SH-SY5Y (cell line): ENCODE measurements around the gene ERFE.

ENCODE experiments used
- GATA2 ChIP-seq: IDR thresholded peaks from 2 replicates; pipeline ENCODE4 v1.6.1; 2011; ENCODE audit warnings: mild to moderate bottlenecking, low read depth, low read length
- GATA3 ChIP-seq: IDR thresholded peaks from 2 replicates; pipeline ENCODE4 v1.6.1; 2011; ENCODE audit warnings: low read depth, mild to moderate bottlenecking, low read length, moderate library complexity

The ERFE gene

DNA sequence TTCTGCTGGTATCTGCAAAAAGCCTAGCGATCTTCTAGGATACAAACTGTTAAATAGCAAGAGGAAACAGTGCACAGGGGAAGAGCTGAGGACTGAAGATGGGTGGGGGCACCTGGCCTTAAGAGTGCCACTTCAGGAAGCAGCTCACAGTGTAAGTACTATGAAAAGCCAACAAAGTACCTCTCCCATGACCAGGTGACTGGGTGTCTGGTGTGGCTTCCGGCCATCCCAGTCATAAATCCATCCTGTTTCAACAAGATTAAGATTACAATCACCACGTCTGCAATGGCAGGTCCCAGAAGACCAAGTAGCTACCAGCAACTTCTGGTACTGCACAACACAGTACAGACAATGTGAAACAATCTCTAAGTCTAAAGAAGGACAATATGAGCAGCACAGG lies 15.9 kb downstream of the ERFE start:
- no peak for TF ChIP-seq GATA3
- TF ChIP-seq GATA2, result peak; percentile 63

DNA sequence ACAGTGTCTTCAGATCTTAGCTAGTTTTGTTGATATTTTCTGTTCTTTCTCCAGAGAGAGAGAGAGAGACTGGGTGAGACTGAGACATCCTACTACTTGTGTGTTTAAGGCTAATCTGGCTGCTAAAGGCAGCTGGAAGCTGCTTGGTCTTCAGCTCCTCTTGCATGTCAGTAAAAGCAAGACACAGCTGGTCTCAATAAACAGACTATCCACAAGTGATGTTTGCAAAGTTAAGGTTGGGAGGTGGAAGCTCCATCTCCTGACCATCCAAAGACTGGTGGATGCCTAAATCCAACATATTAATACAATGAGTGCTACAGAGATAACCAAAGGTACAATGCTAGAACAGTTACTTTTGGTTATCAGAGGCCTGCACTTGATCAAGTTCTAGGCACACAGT lies 17.8 kb downstream of the ERFE start:
- TF ChIP-seq GATA3 (no peak), GATA2 (no peak)

DNA sequence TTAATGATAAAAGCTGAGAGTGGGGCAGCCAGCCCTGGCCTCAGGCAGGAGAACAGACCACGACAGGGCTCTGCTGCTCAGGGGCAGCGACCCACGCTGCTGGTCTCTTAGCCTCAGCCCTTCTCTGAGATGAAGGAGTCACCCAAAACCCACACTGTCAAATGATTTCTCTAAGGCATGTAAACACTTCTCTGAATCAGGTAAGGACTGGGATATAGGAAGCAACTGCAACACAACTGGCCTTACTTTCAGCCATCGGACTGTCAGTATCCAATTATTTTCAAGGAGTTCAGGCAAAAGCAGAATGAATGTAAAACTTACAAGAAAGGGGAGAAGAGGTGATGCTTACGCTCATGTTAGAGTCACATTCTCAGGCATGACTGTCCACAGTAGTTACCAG lies 21.8 kb downstream of the ERFE start:
- TF ChIP-seq GATA2 (no peak), GATA3 (no peak)

DNA sequence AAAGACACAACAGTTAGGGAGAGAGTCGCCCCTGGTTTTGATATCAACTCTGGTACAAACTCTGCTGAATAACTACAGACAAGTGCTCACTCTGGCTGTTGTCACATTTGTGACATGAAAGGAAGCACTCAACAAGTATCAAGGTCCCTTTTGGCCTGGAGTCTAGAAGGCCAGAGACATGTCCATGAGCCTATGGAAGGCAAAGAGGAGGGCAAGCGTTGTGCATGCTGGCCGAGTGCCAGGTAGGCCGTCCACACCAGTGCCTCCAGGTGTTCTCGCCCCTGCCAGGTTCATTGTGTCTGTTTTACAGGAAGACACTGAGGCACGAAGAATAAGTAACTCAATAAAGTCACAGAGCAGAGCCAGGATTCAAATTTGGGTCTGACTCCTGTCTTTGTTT lies 23.6 kb downstream of the ERFE start:
- TF ChIP-seq GATA3, result no peak

DNA sequence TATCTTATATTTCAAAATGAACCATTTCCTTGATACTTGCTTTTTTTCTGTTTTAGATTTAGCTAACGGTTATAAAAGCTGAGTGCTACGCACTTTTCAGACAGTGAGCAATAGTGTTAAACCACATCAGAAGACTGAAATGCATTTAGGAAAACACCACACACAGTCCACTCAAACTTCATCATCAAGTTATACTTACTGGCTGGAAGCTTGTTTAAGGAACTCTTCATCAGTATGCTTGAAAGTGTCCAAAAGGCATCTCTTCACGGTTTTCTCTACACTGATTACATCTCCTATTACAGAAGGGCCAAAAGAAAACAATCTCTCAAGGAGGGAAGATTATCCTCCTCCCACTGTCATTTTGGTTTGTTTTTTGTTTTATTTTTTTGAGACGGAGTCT lies 25.1 kb downstream of the ERFE start:
- no peak for TF ChIP-seq GATA2
- TF ChIP-seq GATA3, result no peak

DNA sequence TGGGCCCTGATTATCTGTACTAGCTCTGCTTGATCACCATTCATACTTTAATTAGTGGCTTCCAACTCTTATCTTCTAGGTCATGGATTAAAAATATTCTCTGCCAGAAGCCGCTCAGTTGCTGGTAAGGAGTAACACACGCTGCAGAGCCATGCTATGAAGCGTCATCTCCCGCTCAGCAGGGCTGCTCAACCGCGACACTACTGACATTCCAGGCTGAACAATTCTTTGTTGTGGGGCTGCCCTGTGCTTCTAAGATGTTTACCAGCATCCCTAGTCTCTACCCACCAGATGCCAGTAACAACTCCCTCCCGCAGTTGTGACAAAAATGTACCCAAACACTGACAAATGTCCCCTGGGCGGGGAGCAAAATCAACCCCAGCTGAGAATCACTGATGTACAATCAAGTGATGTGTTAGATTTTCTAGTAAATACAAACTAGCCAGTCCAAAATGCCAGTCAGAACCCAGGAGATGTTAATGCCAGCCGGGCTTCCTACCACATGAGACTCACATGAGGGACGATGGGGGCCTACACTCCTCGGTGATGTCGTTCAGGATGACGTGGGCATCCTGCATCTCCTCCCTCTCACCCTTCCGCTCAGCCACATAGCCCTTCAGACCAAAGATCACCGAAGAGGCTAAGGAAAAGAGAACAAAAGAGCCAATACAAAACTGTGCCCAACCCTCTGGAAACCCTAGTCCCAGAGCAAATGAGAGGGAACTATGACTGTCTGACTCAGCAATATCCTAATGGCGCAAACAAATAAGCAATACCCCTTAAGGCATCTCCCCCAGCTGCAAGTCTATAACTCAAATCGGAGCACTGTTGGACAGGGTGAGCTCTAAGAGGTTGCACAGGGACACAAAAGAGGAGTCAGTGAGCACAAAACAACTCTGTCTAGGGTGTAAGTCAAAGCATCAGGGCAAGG lies 29.1 kb downstream of the ERFE start:
- TF ChIP-seq GATA3, result no peak
- TF ChIP-seq GATA2, result no peak

DNA sequence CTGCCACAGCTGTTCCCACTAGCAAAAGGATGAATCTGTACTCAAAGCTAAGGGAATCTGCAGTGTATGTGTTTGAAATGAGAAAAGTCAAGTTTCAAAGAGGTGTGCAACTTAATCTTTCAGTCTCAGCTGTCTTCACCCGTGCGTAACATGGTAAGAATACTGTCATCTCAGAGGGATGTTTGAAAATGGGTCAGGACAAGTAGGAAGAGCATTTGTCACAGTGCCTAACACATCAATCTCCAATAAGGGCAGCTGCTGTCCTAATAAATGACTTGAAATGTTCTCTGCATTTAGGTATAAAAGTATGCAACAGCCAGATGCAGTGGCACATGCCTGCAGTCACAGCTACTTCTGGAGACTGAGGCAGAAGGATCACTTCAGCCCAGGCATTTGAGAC lies 31.7 kb downstream of the ERFE start:
- TF ChIP-seq GATA3 (no peak), GATA2 (no peak)

DNA sequence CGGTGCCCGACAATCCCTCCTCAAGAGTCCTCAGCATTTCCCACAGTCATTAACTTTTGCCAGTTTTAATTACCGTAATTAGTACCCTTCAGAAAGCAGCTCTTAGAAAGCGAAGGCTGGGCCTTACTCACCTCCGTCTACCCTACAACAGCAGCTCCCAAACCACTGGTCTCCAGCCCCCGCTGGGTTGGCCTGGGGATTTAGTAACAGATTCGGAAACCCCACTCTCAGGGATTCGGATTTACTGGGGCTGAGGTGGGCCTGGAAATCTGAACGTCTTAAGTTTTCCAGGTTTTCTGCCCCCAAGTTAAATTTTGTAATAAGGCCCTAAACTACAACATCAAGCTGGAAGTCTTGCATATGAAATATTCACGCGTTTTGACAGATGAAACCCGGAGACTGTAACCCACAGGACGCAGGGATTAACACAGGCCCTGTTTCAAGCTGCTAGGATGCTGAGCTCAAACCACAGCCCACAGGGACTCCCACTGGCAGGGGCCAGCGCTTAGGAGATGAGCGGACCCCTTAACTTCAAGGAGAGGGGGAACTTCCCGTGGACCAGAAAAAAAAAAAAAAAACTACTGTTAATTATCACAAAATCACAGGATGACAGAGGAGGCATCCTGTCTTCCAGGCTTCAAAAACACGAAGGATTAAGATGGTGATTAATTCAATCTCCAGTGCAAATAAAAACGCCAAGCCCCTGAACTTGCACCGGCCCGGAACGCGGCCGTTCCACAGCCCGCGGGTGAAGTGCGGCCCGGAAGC lies 43.7 kb downstream of the ERFE start:
- no peak for TF ChIP-seq GATA2
- no peak for TF ChIP-seq GATA3

DNA sequence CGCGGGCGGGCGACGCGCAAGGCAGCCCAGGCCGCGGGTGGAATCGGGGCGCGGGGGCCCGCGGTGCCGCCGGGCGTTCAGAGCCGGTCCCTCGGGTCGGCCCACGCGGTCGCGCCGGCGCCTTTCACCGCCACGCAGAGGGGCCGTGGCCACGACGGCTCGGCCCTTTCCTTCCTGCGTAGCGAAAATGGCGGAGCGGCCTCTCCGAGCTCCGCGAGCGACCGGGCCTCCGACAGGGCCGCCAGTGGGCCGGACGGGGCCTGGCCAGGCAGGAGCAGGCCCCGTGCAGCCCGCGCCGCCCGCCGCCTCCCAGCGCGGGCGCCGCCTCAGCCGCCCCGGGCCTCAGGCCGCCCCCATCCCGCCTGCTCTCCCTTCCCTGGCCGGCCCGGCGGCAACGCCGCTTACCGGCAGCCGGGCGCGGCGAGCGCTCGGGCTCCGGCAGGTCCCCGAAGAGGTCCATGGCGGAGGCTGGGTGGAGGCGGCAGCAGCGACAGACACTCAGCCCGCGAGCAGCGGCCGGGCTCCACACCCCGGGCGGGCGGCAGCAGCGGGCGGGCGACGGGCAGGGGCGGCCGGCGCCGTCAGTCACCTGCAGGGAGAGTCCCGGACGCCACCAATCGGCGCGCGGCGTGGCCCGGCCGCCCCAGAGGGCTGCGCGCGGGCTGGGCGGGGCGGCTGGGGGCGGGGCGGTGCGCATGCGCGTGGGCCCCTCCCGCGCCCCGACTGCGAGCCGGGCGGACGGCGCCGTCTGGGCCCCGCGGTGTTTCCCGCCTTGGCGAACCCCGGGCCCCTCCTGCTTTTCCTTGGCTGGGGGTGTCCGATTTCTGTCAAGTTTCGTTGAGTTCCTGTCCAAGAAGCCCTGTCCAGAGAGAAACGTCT lies 44.6 kb downstream of the ERFE start, which contains the start of gene ILKAP:
Gene ILKAP, minus strand, starts transcription at position 602 of the 879 bp plus-strand sequence. Its CDS starts 142 bp downstream, at position 460.
- no peak for TF ChIP-seq GATA2
- no peak for TF ChIP-seq GATA3

DNA sequence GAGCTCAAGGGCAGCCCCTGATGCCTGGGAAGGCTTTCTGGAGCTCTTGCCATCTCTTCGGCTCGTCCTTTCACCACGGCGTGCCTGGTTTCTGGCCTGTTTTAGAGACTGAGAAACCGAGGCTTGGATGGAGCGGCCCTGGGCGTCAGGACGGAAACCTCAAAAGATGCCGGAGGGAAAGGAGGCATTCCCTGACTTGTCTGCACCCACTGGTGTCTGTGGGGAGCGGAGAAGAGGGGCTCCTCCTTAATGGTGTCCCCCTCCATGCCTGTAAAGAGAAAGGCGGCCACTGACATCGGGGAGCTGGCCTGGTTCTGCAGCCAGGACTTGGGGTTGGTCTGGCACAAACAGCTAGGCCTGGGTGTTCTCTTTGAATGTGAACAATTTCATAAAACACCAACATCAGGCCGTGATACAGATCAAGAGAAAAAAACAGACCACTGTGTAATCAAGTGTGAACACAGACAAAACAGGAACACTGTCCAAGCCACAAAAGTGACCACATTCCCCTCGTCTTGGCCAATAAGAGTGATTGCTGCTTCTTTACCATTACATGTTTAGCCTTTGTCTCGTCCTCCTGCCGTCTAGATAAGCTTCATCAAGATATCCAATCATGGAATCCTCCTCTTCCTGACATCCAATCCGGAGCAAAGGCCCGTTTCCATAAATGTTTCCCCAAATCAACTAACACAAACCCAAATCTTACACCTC lies 45.4 kb downstream of the ERFE start:
- no peak for TF ChIP-seq GATA3
- no peak for TF ChIP-seq GATA2

DNA sequence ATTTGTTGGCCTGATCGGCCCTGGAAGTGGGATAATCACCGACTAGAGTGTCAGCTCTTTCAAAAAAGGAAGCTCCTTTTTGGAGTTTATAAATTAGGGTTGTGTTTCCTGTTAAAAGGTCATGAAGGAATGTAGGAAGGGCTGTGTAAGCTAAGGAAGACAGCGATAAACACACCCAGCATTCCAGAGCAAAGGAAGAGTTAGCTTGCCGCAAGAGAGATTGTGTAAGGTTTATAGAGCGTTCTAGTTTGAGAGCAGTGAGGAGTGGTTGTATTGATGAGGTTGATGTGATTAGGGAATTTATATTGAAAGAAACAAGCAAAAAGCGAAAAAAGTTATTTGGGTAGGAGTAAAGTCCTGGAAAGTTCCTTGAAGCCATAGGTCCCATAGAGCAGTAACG lies 48.2 kb downstream of the ERFE start:
- TF ChIP-seq GATA3 (no peak), GATA2 (no peak)

DNA sequence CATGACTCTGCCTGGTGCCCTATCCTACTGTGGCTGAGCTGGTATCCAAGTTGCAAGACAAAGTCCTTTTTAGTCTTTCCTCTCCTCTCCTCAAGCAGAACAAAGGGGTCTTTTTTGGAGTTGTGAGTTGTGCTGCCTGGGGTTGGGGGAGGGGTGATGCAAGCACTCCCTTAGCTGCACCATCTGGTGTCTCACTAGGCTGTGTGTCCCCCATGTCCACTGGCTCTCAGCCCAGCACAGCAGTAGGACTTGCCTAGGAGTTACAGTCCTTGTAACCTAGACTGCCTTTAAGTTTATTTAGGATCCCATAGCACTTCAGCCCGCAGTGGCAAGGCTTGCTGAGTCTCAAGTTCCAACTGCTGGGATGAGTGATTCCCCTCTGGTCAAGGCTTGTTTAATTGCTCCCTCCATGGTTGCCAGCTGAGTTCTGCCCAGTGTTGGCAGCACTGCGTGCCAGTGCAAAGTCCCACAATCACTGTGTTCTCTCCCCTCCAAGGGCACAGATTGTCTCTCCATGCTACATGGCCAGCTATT lies 57.9 kb downstream of the ERFE start:
- TF ChIP-seq GATA2, result no peak
- no peak for TF ChIP-seq GATA3
